Stimulated activated CD8-positive, alpha-beta memory T cell treated with anti-CD3 and anti-CD28 coated beads, Interleukin-4, amount 100 ng/mL, for 48 hours (primary cell): Measurements from ENCODE around the gene PKD2.

Experiments used
- DNase-seq: peaks from one replicate; pipeline ENCODE4 v3.0.0-alpha.2; 2020

Gene PKD2

DNA sequence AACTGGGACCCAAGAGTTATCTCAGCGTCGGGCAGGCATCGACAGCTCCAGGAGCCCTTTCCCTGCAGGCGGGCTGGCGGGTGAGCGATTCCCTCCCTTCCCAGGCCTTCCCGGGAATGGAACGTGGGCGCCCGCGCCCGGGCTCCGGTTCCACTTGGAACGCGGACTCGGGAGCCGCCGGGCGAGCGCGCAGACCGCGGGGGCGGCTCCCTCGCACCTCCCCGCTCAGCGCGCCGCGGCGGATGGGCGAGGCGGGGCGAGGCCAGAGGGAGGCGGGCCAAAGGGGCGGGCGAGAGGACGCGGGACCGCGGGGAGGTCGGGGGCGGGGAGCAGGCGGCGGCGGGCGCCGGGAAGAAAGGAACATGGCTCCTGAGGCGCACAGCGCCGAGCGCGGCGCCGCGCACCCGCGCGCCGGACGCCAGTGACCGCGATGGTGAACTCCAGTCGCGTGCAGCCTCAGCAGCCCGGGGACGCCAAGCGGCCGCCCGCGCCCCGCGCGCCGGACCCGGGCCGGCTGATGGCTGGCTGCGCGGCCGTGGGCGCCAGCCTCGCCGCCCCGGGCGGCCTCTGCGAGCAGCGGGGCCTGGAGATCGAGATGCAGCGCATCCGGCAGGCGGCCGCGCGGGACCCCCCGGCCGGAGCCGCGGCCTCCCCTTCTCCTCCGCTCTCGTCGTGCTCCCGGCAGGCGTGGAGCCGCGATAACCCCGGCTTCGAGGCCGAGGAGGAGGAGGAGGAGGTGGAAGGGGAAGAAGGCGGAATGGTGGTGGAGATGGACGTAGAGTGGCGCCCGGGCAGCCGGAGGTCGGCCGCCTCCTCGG is at the start of gene PKD2:
Gene PKD2, plus strand, starts transcription at position 332 of the 818 bp plus-strand sequence. Its CDS starts 99 bp downstream, at position 431.
- DNase-seq: peak; percentile 88

DNA sequence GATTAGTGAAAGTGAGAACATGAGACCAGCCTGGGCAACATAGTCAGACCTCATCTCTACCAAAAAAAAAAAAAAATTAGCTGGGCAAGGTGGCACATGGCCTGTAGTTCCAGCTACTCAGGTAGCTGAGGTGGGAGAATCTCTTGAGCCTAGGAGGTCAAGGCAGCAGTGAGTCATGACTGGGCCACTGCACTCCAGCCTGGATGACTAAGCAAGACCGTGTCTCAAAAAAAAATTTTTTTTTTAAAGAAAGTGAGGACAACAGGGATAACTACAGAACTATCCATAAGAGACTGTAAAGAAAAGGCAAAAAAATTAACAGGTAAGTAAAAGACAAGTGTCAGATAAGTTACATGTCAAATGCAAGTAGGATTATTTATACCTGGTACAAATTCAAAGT is 45.4 kb upstream of the PKD2 start:
- no peak for DNase-seq

DNA sequence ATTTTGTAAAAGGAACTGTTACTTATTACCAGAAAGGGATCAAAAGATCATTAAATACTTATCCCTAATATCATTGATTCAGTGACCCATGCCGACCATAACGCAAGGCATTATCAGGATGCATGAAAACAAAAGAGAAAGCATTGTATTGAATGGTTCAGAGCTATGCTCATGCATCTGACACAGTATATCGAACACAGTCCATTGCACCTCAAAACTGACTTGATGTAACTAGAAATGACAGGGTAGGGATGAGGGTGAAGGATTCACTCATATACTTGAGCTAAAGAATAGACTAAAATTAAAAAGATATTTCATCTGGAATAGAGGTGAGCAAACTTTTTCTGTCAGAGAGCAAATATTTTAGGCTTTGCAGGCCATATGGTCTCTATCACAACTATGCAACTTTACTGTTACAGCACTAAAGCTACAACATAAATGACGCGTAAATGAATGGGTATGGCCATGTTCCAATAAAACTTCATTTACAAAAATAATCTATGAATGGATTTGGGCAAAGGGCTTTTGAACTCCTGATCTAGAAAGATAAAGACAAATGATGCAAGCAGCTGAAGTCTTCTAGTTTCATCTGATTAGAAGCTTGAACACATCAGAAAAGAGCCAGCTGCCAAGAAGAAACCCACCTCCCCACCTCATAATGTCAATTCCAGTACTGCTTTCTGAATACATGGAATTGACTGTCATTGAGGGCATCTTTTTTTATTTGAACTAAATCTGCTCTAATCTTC is 44.9 kb upstream of the PKD2 start:
- DNase-seq: no peak

- DNase-seq: no peak
Observed at GRCh38 chr4:87965501-87965975, 41.9 kb upstream of the PKD2 start.

- DNase-seq: no peak
Observed at GRCh38 chr4:87966095-87966496, 41.3 kb upstream of the PKD2 start.

GRCh38 chr4:87967193-87967592 is 40.2 kb upstream of the PKD2 start:
- no peak for DNase-seq

GRCh38 chr4:87970121-87970520 is 37.3 kb upstream of the PKD2 start:
- DNase-seq: no peak

DNA sequence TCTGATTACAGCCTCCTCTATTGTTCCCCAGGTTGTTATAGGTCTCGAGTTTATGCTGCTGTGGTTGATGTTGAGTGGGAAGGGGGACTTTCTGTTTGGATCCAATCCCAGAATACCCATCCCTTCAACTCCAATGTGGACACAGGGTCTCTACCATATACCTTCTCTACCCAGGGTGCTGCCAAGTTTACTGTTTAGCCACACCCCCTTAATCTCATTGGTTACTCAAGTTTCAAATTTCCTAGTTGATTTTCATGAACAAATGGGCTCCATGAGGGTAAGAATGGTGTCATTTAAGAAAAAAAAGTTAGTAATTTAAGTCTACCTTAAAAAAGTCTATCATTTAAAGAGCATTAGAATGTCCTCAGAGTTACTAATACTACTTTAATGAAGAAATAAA is 35.6 kb upstream of the PKD2 start:
- DNase-seq: no peak

- DNase-seq: peak; percentile 47
Observed at GRCh38 chr4:87973283-87974169, 33.9 kb upstream of the PKD2 start.

GRCh38 chr4:87974856-87975462 is 32.5 kb upstream of the PKD2 start:
- no peak for DNase-seq

DNA sequence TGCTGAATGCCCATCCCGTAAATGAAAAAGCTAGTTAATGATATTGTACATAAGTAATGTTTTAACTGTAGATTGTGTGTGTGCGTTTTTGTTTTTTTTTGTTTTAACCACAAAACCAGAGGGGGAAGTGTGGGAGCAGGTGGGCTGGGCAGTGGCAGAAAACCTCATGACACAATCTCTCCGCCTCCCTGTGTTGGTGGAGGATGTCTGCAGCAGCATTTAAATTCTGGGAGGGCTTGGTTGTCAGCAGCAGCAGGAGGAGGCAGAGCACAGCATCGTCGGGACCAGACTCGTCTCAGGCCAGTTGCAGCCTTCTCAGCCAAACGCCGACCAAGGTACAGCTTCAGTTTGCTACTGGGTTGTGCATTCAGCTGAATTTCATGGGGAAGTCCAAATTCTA is 32.0 kb upstream of the PKD2 start, which contains the start of gene SPP1:
Gene SPP1, plus strand, starts transcription at position 249 of the 400 bp plus-strand sequence. CDS start 1,182 bp downstream, outside the sequence.
- peak; percentile 34 for DNase-seq

DNA sequence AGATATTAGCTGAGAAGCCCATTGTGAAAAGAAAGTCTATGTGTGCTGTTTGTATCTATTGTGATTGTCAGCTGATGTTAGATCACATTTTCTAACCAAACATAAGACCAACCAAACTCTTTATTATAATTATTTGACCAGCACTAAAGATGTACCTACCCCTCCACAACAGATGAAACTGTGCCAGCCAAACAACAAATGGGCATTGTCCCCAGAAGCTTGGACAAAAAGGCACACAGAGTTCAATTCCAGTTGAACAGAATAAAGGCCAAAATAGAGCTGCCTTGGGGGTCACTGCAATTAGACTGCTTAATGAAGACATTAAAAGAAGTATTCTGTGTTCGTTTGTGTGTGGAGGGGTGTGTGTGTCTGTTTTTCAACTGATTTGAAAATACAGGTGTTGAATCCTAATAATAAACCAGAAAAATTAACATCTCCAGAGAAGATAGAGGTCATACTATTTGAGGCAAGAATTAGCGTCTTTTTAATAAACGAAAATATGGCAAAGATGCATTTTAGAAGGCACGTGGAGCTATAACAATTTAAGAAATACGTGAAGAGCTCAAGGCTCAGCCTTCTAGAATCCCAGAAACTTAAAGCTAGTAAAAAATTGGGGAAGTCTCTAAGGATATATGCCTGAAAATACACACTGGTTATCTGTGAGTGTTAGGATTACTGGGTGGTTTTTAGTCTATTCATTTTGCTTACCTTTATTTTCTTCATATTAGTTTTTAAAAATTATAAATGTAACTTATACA is 29.7 kb upstream of the PKD2 start:
- DNase-seq: no peak

GRCh38 chr4:87978681-87979080 is 28.8 kb upstream of the PKD2 start:
- DNase-seq: no peak

GRCh38 chr4:87979810-87980209 is 27.6 kb upstream of the PKD2 start:
- DNase-seq: no peak

DNA sequence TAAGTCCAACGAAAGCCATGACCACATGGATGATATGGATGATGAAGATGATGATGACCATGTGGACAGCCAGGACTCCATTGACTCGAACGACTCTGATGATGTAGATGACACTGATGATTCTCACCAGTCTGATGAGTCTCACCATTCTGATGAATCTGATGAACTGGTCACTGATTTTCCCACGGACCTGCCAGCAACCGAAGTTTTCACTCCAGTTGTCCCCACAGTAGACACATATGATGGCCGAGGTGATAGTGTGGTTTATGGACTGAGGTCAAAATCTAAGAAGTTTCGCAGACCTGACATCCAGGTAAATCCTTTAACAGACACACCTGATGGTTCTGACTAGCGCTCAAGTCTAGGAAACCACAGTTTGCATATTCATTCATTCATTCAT is 25.9 kb upstream of the PKD2 start:
- DNase-seq: no peak

- no peak for DNase-seq
Observed at GRCh38 chr4:87982036-87982435, 25.4 kb upstream of the PKD2 start.

DNA sequence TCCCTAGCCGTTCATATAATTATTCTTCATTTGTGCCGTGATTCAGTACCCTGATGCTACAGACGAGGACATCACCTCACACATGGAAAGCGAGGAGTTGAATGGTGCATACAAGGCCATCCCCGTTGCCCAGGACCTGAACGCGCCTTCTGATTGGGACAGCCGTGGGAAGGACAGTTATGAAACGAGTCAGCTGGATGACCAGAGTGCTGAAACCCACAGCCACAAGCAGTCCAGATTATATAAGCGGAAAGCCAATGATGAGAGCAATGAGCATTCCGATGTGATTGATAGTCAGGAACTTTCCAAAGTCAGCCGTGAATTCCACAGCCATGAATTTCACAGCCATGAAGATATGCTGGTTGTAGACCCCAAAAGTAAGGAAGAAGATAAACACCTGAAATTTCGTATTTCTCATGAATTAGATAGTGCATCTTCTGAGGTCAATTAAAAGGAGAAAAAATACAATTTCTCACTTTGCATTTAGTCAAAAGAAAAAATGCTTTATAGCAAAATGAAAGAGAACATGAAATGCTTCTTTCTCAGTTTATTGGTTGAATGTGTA is 24.9 kb upstream of the PKD2 start:
- no peak for DNase-seq

DNA sequence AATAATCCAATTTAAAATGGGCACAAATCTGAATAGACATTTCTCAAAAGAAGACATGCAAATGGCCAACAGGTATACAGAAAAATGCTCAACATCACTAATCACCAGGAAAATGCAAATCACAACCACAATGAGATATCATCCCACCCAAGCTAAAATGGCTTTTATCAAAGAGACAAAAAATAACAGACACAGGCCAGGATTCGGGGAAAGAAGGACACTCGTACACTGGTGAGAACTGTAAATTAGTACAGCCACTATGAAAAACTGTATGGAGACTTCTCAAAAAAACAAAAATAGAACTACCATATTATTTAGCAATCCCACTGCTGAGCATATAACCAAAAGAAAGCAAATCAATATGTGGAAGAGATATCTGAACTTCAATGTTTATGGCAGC is 23.4 kb upstream of the PKD2 start:
- DNase-seq: no peak

DNA sequence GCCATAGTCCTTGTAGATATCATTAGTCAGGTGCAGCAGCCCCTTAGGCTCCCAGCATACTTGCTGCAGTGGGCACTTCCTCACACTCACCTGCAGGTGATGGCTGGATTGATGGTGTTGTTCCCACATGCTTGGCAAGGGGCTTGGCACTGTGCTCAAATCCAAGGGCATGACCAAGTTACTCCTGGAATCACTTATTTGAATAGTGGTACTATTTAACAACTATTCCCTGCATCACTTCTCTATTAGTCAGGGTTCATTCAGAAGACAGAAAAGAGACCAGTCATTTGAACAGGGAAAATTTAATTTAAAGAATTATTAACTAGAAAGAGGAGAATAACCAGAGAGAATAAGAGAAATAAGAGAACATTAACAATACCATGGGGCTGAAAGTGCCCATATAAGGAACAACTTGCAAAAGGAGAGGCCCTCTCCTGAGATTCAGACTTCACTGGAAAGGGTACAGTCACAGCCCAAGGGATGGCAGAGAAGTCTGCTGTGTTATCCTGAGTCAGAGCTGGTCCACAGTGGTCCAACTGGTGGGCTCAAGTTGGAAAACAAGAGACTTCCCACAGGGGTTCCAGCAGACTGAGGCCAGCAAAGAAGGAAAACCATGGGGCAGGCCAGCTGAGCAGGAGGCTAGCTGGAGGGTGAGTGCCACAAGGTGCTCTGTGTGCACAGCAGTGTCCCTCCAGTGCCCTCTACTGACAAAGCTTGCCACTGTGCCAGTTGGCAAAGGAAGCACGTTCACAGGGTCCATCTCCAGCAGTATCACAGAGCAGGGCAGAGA is 22.1 kb upstream of the PKD2 start:
- peak; percentile 56 for DNase-seq

DNA sequence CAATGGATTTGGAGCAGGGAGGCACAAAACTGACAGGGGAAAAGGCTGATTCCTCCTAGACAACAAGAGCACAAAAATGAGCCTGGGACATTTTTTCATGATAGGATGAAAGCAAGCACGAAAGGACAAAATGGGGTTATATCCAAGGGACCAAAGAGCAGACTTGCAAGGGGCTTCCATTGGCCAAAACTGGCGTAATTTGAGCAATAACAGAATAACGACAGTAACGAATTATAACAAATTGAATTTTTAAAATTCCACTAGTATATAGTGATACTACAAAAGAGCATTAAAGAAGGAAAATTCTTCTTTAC is 21.6 kb upstream of the PKD2 start:
- DNase-seq: no peak

- no peak for DNase-seq
Observed at GRCh38 chr4:87986508-87986907, 20.9 kb upstream of the PKD2 start.
